OCI-LY7 (cell line): ENCODE measurements around the gene RMDN3. TPM values are rescaled to one million over a fixed set of nuclear protein-coding genes. Genes with fewer than 3 reads are reported as not detected.
A peak's percentile ranks its signal among the peaks of the same experiment; 100 is the strongest.

Source experiments
- BruUV-seq: library from RNA; stranded (reverse); fragments of 400-500 nt; replicated peaks from 2 replicates; lab custom pipeline; 2021; lab: Mats Ljungman, UMichigan
- CTCF ChIA-PET: fragments of 300-600 bp; sonication (Branson Sonifier 250); formaldehyde crosslinking; loops from one replicate; lab custom pipeline; 2022; ENCODE audit warnings: antibody characterized with exemption; ENCODE audit not compliant: unreplicated experiment; lab: Charles Lee
- POLR2A ChIA-PET: fragments of 300-600 bp; sonication (Branson Sonifier 250); formaldehyde crosslinking; loops from one replicate; lab custom pipeline; 2022; ENCODE audit warnings: antibody characterized with exemption; lab: Charles Lee
- DNase-seq: peaks from one replicate; pipeline ENCODE4 v3.0.0-alpha.2; 2015; ENCODE audit warnings: low spot score
- H2AFZ ChIP-seq: fragments of 200-600 bp; sonication (generic), shearing (Covaris generic); 2 replicates; pipeline ENCODE4 v1.6.1; 2014; ENCODE audit warnings: mild to moderate bottlenecking, antibody characterized with exemption, low read length, moderate library complexity
- H3K27ac ChIP-seq: fragments of 200-600 bp; sonication (generic); 2 replicates; pipeline ENCODE4 v1.5.1; 2014; ENCODE audit warnings: mixed run types, low read depth, mild to moderate bottlenecking, moderate library complexity, low read length, inconsistent platforms; ENCODE audit not compliant: poor library complexity, severe bottlenecking
- H3K36me3 ChIP-seq: fragments of 200-600 bp; sonication (generic); 2 replicates; pipeline ENCODE4 v1.6.1; 2014; ENCODE audit warnings: mild to moderate bottlenecking, antibody characterized with exemption, low read length, moderate library complexity, mixed read lengths; ENCODE audit not compliant: insufficient read depth
- H3K4me1 ChIP-seq: fragments of 200-600 bp; sonication (generic); 2 replicates; pipeline ENCODE4 v1.5.1; 2014; ENCODE audit warnings: mild to moderate bottlenecking, low read length; ENCODE audit not compliant: insufficient read depth, poor library complexity, severe bottlenecking
- H3K4me2 ChIP-seq: fragments of 200-600 bp; sonication (generic); 2 replicates; pipeline ENCODE4 v1.6.1; 2014; ENCODE audit warnings: mild to moderate bottlenecking, low read length
- H3K4me3 ChIP-seq: fragments of 200-600 bp; sonication (generic); 2 replicates; pipeline ENCODE4 v1.5.1; 2014; ENCODE audit warnings: mild to moderate bottlenecking, low read depth, low read length; ENCODE audit not compliant: poor library complexity, severe bottlenecking
- H3K79me2 ChIP-seq: fragments of 200-600 bp; sonication (generic); 2 replicates; pipeline ENCODE4 v1.6.1; 2016; ENCODE audit warnings: low read depth, mild to moderate bottlenecking, low read length, moderate library complexity, mixed read lengths; ENCODE audit not compliant: insufficient read depth
- H3K9me2 ChIP-seq: fragments of 200-600 bp; sonication (generic); 2 replicates; pipeline ENCODE4 v1.6.1; 2016; ENCODE audit warnings: mild to moderate bottlenecking, low read length, mixed read lengths; ENCODE audit not compliant: insufficient read depth
- H3K9me3 ChIP-seq: fragments of 200-600 bp; sonication (generic); 2 replicates; pipeline ENCODE4 v1.6.1; 2014; ENCODE audit warnings: mild to moderate bottlenecking, mixed run types, low read length, mixed read lengths
- H4K20me1 ChIP-seq: fragments of 200-600 bp; sonication (generic); 2 replicates; pipeline ENCODE4 v1.6.1; 2014; ENCODE audit warnings: mild to moderate bottlenecking, antibody characterized with exemption, low read length, moderate library complexity, mixed read lengths; ENCODE audit not compliant: insufficient read depth
- EZH2phosphoT487 ChIP-seq: fragments of 200-600 bp; sonication (generic); IDR thresholded peaks from 2 replicates; pipeline ENCODE4 v1.6.1; 2018; ENCODE audit warnings: low read depth, borderline replicate concordance, mild to moderate bottlenecking, mixed run types, antibody characterized with exemption, low read length, moderate library complexity, mixed read lengths
- intact Hi-C: fragments of 100-400 bp; cut with micrococcal nuclease; formaldehyde crosslinking; loops from one replicate; pipeline ENCODE4 v1.10.0; 2022; ENCODE audit not compliant: unreplicated experiment
- total RNA-seq, 2 experiments: library from RNA; depleted of rRNA in 1 of 2; stranded (reverse); fragments of >200 nt in 1 of 2; shearing (Covaris generic) in 1 of 2; gene quantifications; 2 replicates each; pipeline ENCODE4 v1.2.3, GENCODE V29; 2014 to 2022
- TF ChIP-seq, protein P1 (sequence below): fragments of 200-600 bp; sonication (generic); conservative IDR thresholded peaks from 2 replicates; pipeline ENCODE4 v1.5.1; 2014; ENCODE audit warnings: mild to moderate bottlenecking, antibody characterized with exemption, low read length, moderate library complexity, mixed read lengths

RMDN3 gene
- total RNA-seq, 2 experiments from 2014 or later: 10.7 to 23.7 TPM

DNA sequence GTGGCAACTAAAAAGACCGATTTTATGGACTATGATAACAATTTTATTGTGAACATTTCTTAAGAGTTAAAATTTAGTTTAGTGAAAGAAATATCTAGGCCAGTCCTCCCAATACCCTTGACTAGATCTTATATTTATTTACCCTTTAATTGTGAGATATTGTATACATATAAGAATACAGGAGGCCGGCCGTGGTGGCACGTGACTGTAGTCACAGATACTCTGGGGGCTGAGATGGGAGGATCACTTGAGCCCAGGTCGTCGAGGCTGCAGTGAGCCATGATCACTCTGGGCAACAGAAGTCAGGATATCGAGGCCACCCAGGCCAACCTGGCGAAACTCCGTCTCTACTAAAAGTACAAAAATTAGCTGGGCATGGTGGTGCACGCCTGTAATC lies 756 bp upstream of the RMDN3 start:
- no peaks in the 10 kb centered on the region for H3K9me3 ChIP-seq
- TF ChIP-seq, protein P1, sequence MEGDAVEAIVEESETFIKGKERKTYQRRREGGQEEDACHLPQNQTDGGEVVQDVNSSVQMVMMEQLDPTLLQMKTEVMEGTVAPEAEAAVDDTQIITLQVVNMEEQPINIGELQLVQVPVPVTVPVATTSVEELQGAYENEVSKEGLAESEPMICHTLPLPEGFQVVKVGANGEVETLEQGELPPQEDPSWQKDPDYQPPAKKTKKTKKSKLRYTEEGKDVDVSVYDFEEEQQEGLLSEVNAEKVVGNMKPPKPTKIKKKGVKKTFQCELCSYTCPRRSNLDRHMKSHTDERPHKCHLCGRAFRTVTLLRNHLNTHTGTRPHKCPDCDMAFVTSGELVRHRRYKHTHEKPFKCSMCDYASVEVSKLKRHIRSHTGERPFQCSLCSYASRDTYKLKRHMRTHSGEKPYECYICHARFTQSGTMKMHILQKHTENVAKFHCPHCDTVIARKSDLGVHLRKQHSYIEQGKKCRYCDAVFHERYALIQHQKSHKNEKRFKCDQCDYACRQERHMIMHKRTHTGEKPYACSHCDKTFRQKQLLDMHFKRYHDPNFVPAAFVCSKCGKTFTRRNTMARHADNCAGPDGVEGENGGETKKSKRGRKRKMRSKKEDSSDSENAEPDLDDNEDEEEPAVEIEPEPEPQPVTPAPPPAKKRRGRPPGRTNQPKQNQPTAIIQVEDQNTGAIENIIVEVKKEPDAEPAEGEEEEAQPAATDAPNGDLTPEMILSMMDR: no peak
- no peak for TF ChIP-seq EZH2phosphoT487
- H3K36me3 ChIP-seq: peaks cover 23% of the 10 kb centered on the region
- POLR2A ChIA-PET: interaction anchor here (2.7 to 2.9 kb wide), 2 partner anchors 9 to 13 kb away, joined by 8 to 11 read pairs; partner anchors contain the start of gene C15orf62
- CTCF ChIA-PET: no interaction called here
- peak; percentile 56 for DNase-seq
- no peaks in the 10 kb centered on the region for H3K9me2 ChIP-seq
- peak overlapping the region; percentile 67 for H2AFZ ChIP-seq
- peak overlapping the region; percentile 95 for H3K4me2 ChIP-seq
- BruUV-seq: no TSS peak
- intact Hi-C loops: loop anchor here (1.0 to 2.0 kb wide), 4 partner anchors 8 to 51 kb away; partner anchors contain the start of genes C15orf62, DNAJC17, GCHFR and ZFYVE19
- H4K20me1 ChIP-seq: no peaks in the 10 kb centered on the region
- H3K4me3 ChIP-seq: peak overlapping the region; percentile 85
- H3K4me1 ChIP-seq: peaks cover 59% of the 10 kb centered on the region
- peaks cover 29% of the 10 kb centered on the region for H3K79me2 ChIP-seq
- peak overlapping the region; percentile 90 for H3K27ac ChIP-seq

DNA sequence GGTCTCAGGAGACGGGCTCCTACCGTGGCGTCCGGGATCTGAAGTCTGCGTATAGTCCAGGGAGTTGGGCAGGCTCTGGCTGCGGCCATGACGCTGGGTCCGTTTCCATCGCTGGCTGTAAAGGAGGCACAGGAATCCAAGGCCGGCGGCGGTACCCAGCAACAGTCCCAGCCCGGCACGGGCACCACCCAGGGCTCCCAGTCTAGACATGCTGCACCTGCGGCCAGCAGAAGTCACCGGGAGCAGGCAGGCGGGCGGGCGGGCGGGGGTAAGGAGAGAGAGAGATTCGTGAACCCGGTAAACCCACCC lies 526 bp downstream of the RMDN3 start:
- Histone ChIP-seq H3K4me2 (peak overlapping the region; percentile 95), H3K4me3 (peak overlapping the region; percentile 85), H3K27ac (no peak overlapping the region), H2AFZ (no peak overlapping the region), H3K36me3 (peaks cover 34% of the 10 kb centered on the region), H3K79me2 (peaks cover 29% of the 10 kb centered on the region), H4K20me1 (no peaks in the 10 kb centered on the region), H3K9me2 (no peaks in the 10 kb centered on the region), H3K9me3 (no peaks in the 10 kb centered on the region), H3K4me1 (peaks cover 46% of the 10 kb centered on the region)
- no peak for TF ChIP-seq EZH2phosphoT487
- TF ChIP-seq, protein P1: no peak
- POLR2A ChIA-PET: interaction anchor here (0.7 kb wide), 1 partner anchor 23 kb away, joined by 3 read pairs; no protein-coding TSS in a partner anchor
- DNase-seq: peak; percentile 24
- no TSS peak for BruUV-seq
- CTCF ChIA-PET: no interaction called here
- intact Hi-C loops: loop anchor here (2.0 kb wide), 2 partner anchors 28 to 52 kb away; partner anchors contain the start of genes DNAJC17 and ZFYVE19

GRCh38 chr15:40751745-40752144 lies 3.3 kb downstream of the RMDN3 start:
- intact Hi-C loops: no loop called here
- Histone ChIP-seq H3K27ac (no peak overlapping the region), H4K20me1 (no peaks in the 10 kb centered on the region), H3K9me3 (no peaks in the 10 kb centered on the region), H2AFZ (no peak overlapping the region), H3K4me2 (no peak overlapping the region), H3K4me3 (no peak overlapping the region), H3K79me2 (peaks cover 29% of the 10 kb centered on the region), H3K9me2 (no peaks in the 10 kb centered on the region), H3K36me3 (peaks cover 59% of the 10 kb centered on the region), H3K4me1 (peaks cover 35% of the 10 kb centered on the region)
- POLR2A ChIA-PET: interaction anchor here (1.3 to 1.5 kb wide), 2 partner anchors 8 to 14 kb away, joined by 3 to 4 read pairs; no protein-coding TSS in a partner anchor
- BruUV-seq: no TSS peak
- CTCF ChIA-PET: no interaction called here
- no peak for TF ChIP-seq EZH2phosphoT487
- TF ChIP-seq, protein P1: no peak
- no peak for DNase-seq
